Stimulated activated CD4-positive, alpha-beta T cell treated with anti-CD3 and anti-CD28 coated beads, Interleukin-2, amount 100 ng/mL, for 24 hours (primary cell): ENCODE data around the gene PPP2R3C.
A peak's percentile ranks its signal among the peaks of the same experiment; 100 is the strongest.
"Not testable (repeated sequence)": the region's sequence is repeated elsewhere in the genome, so short reads cannot be mapped to it uniquely, and the experiment has no call there.

Experiments used
- DNase-seq, 2 donors: peaks; one replicate each; pipeline ENCODE4 v3.0.0-alpha.2; 2020

Gene PPP2R3C

DNA sequence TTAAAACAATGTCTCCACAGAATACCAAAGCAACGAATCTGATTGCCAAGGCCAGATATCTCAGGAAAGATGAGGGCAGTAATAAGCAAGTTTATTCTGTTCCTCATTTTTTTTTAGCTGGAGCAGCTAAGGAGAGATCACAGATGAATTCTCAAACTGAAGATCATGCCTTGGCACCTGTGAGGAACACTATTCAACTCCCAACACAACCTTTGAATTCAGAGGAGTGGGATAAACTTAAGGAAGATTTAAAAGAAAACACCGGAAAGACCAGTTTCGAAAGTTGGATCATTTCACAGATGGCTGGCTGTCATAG, 1.6 kb upstream of the PPP2R3C start:
- no peak for DNase-seq

- DNase-seq, result peak in 1 of 2 donors; percentile 17
Observed at GRCh38 chr14:35122696-35123387, 1.1 kb upstream of the PPP2R3C start.

DNA sequence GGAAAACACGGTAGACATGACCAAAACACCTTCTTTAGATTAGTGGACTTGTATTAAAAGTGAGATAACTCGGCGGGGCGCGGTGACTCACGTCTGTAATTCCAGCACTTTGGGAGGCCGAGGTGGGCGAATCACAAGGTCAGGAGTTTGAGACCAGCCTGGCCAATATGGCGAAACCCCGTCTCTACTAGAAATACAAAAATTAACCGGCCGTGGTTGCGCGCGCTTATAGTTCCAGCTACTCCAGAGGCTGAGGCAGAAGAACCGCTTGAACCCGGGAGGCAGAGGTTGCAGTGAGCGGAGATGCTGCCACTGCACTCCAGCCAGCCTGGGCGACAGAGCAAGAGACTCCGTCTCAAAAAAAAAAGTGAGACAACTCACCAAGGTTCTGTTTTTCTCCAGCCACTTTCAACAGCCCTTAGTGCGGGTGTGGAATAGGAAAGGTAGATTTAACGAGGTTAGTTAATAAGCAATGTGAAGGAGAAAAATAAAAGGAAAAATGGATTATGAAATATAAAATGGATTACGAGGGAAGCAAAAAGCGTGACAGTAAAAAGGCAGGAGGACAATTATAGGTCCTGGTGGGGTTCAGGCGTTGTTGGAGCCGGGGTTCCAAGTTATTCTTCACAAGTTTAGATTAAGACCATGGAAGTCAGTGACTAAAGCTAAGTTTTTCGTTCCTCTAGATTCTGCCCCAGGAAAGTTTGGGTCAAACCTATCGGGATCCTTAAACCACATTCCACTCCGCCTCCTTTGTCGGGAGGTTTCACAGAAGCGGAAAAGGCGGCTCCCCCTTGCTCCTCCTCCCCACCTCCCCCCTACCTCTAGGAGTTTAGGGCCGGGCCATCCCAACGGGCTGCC, 534 bp downstream of the PPP2R3C start:
- DNase-seq, result peak in 1 of 2 donors; percentile 13

DNA sequence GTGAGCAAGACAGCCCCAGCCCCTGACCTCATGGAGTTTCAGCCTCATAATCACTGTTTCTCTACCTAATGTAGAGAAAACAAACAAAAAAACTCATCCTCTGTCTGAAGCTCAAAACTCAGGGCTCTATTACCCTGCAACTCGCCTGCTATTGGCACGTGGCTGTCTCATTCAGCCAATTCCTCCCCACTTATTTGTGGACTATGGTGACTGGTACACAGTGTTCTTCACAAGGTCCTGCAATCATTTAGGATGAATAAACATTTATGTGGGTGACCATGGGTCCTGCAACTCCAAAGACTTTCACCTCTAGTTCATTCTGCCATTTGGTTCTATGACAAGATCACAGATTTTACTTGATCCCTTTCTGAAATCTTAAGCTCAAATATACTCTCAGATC, 4.7 kb downstream of the PPP2R3C start:
- DNase-seq, result no peak

DNA sequence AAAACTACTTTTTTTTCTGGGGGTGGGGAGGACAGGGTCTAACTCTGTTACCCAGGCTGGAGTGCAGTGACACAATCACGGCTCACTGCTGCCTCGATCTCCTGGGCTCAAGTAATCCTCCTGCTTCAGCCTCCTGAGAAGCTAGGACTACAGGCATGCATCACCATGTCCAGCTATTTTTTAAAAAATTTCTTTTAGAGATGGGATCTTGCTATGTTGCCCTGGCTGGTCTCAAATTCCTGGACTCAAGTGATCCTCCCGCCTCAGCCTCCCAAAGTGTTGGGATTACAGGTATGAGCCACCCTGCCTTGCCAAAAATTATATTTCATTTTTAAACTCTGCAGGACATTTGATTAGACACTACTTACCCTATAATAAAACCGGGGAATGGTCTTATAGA, 5.5 kb downstream of the PPP2R3C start:
- DNase-seq, result no peak

GRCh38 chr14:35114036-35114435, 7.8 kb downstream of the PPP2R3C start:
- no peak for DNase-seq

DNA sequence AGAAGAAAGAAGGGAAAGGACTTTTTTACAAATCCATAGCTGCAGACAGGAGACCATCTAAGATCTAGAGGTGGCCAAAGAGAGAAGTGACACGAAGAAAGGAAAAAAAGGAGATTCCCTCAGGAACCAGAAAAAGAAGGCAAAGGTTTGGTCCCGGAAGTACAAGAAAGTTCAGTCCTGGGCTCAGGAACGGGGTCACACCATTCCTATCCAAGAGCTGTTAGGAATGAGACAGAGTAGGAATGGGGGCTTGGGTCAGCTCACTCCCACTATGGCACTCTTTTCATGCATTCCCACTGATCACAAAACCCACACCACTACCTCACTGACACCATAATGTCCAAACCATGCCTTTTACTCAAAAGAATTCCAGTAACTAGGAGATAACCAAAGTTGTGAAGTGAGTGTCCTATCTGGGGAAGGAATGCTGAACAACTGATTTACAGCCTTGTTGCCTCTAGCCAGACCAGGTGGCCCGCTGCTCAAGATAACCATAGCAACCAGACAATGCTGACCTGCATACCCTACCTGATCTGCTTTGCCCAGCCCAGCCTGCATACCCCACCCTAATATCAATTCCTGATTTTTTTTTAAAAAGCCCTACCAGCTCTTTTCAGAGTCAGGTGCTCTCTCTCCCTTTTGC, 8.4 kb downstream of the PPP2R3C start:
- DNase-seq, result no peak

DNA sequence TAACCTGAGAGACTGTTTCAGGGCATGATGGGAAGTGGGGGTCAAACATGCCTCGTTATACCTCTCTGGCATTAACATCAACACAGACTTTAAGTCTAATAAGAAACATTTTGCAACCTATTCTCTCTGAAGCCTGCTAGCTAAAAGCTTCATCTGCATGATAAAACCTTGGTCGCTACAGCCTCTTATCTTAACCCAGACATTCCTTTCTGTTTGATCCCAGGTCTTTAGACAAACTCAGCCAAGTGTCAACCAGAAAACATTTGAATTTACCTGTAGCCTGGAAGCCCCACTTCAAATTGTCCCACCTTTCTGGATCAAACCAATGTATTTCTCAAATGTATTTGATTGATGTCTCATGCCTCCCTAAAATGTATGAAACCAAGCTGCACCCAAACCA, 9.1 kb downstream of the PPP2R3C start:
- no peak for DNase-seq

DNA sequence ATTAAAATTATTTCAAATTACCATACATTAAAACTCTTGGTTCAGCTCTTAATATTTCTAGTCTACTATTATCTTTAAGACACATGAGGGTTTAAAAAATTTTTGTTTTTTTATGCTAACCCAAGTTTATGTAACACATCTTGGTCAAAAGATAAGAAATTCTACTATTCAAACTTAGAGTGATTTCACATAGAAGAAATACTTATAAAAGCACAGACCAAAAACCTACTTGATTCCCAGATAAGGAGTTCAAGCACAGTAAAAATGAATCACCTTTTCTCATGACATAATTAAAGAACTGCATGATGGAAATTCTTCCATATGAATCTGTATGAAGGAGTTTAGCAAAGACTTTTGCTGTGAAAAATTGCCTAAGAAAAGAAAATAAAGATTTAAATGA, 13.9 kb downstream of the PPP2R3C start:
- no peak for DNase-seq

- not testable (repeated sequence) for DNase-seq
Observed at GRCh38 chr14:35094645-35095044, 27.1 kb downstream of the PPP2R3C start.

DNA sequence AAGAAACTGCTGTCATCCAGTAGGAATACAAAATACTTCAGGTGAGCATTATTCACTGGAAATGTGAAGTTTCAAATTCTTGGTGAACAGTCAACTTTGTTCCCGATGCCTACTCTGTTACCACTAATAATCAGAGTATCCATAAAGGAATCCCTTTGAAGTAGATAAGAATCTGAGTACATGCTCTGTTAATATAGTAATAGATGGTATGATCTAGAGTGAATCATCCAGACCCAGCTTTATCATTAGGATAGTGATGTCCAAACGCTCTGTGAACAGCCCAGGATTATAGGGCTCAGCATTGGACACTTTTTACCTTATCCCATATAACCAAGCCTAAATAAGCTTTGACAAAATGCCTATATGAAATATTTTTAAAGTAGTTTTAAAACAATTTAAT, 33.3 kb downstream of the PPP2R3C start:
- DNase-seq, result no peak

DNA sequence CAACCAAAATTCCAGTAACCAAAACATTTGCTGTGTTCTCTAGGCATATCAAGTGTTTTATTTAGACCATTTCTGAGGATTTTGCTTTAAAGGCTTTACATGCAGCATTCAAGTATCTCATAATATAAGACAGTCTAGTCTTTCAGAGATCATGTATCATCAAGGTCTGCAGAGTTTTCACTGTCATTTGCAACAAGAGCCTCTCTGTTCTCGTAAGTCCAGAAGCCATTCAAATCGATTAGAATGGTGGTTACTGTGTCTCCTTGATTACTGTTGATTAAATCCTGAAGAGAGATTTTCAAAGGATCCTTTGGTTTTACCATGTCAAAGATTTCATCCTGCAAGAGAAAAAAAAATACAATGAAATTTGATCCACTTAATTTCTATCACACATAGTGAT, 36.3 kb downstream of the PPP2R3C start:
- no peak for DNase-seq

DNA sequence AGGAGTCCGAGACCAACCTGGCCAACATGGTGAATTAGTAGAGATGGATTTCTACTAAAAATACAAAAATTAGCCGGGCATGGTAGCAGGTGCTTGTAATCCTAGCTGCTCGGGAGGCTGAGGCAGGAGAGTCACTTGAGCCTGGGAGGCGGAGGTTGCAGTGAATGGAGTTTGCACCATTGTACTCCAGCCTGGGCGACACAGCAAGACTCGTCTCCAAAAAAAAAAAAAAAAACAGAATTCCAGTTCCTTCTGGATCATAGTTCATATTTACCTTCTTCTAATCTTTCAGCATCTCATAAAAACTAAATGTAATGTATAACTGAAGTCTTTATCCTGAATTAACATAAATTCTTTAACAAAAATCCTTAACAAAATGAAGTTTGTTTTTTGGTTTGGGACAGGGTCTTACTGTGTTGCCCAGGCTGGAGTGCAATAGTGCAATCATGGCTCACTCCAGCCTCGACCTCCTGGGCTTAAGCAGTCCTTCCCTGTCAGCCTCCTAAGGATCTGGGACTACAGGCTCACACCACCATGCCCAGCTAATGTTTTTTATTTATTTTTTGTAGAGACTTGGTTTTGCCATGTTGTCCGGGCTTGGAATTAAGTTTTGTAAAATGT, 38.1 kb downstream of the PPP2R3C start:
- no peak for DNase-seq

- no peak for DNase-seq
Observed at GRCh38 chr14:35079742-35080141, 42.0 kb downstream of the PPP2R3C start.

- no peak for DNase-seq
Observed at GRCh38 chr14:35078082-35078481, 43.7 kb downstream of the PPP2R3C start.

DNA sequence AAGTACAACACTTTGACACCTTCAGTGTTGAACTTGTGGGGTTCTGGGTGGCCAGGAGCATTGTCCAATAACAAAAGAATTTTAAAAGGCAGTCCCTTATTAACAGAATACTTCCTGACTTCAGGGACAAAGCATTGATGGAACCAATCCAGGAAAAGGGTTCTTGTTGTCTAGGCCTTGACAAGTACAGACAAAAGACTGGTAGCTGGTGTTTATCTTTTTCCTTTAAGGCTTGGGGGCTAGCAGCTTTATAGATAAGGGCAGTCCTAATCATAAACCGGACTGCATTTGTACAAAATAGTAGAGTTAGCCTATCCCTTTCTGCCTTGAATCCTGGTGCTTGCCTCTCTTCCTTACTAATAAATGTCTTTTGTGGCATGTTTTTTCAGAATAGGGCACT, 48.3 kb downstream of the PPP2R3C start:
- DNase-seq, result no peak

- DNase-seq, result no peak
Observed at GRCh38 chr14:35072226-35072625, 49.6 kb downstream of the PPP2R3C start.

- DNase-seq, result no peak
Observed at GRCh38 chr14:35068238-35069012, 53.4 kb downstream of the PPP2R3C start.

GRCh38 chr14:35065731-35066130, 56.1 kb downstream of the PPP2R3C start:
- DNase-seq, result not testable (repeated sequence)

- not testable (repeated sequence) for DNase-seq
Observed at GRCh38 chr14:35061113-35061791, 60.5 kb downstream of the PPP2R3C start.

- DNase-seq, result no peak
Observed at GRCh38 chr14:35052637-35053036, 69.2 kb downstream of the PPP2R3C start.

DNA sequence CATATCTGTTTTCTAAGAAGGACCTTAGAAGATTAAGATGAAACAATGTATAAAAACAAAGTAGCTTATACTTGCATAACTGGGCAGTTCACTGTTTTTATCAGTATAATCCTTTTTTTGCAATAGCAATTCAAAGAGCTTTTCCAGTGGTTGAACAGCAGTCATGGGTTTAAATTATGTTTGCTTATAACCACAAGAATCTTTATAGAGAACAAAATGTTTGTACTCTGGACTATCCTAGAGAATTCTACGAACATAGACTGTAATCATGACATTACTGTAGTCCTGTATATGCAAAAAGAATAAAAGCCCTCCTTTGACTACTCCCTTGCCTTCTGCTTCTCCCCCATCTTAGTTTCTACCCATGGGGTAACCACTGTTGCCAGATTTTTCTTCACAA, 70.0 kb downstream of the PPP2R3C start:
- DNase-seq, result no peak
